ENCODE measurements around the gene PRKG1. TPM values are rescaled to one million over a fixed set of nuclear protein-coding genes. Genes with fewer than 3 reads are reported as not detected.

Gene PRKG1
- total RNA-seq, 1 experiment from 2014 or later: 16.5 TPM

DNA sequence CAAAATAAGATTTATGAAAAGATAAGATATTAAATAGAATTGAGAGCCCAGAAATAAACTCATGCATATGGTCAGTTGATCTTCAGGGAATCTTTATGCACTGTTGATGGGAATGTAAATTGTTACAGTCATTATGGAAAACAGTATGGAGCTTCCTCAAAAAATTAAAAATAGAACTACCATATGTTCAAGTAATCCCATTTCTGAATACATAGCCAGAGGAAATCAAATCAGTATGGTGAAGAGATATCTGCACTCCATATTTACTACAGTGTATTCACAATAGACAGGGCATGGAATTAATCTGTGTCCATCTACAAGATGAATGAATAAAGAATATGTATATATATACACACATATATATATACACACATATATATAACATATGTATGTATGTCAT lies 747.5 kb downstream of the PRKG1 start:
- TF ChIP-seq, protein P1, sequence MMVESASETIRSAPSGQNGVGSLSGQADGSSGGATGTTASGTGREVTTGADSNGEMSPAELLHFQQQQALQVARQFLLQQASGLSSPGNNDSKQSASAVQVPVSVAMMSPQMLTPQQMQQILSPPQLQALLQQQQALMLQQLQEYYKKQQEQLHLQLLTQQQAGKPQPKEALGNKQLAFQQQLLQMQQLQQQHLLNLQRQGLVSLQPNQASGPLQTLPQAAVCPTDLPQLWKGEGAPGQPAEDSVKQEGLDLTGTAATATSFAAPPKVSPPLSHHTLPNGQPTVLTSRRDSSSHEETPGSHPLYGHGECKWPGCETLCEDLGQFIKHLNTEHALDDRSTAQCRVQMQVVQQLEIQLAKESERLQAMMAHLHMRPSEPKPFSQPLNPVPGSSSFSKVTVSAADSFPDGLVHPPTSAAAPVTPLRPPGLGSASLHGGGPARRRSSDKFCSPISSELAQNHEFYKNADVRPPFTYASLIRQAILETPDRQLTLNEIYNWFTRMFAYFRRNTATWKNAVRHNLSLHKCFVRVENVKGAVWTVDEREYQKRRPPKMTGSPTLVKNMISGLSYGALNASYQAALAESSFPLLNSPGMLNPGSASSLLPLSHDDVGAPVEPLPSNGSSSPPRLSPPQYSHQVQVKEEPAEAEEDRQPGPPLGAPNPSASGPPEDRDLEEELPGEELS (CRISPR knock-in tag; IDR thresholded peaks at IDR 0.05): no peak
- TF ChIP-seq GTF2I (CRISPR knock-in tag; conservative IDR thresholded peaks at IDR 0.05) (no peak), JAZF1 (CRISPR knock-in tag; IDR thresholded peaks at IDR 0.05) (no peak), ZNF263 (CRISPR knock-in tag; IDR thresholded peaks at IDR 0.05; ENCODE audit: low read depth) (no peak), ZNF396 (CRISPR knock-in tag; IDR thresholded peaks at IDR 0.05; ENCODE audit: borderline replicate concordance) (no peak)
- TF ChIP-seq, protein P2, sequence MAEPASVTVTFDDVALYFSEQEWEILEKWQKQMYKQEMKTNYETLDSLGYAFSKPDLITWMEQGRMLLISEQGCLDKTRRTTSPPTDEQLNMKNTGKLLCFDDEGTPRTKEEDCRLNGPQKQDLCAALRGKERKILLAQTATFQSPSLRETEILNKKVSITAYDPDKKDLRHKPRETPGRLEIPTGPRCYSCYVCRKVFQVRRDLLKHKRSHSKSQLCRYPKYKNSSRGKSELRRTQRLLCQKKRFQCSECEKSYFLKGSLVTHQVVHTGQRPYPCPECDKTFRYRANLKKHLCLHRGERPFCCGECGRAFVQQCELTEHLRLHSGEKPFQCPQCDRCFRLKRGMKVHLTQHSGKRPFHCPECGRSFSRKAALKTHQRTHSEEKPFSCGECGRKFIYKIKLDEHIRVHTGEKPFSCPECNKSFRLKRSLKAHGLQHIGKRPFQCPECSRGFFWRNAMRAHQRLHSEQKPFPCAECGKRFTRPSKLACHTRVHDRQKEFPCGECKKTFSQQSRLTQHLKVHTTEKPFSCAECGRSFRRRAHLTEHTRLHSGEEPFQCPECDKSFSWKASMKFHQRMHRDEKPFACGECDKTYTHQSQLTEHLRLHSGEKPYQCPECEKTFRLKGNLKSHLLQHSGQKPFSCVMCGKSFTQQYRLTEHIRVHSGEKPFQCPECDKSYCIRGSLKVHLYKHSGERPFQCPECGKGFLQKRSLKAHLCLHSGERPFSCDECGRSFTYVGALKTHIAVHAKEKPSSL (CRISPR knock-in tag; conservative IDR thresholded peaks at IDR 0.05): no peak
- TF ChIP-seq, protein P3, sequence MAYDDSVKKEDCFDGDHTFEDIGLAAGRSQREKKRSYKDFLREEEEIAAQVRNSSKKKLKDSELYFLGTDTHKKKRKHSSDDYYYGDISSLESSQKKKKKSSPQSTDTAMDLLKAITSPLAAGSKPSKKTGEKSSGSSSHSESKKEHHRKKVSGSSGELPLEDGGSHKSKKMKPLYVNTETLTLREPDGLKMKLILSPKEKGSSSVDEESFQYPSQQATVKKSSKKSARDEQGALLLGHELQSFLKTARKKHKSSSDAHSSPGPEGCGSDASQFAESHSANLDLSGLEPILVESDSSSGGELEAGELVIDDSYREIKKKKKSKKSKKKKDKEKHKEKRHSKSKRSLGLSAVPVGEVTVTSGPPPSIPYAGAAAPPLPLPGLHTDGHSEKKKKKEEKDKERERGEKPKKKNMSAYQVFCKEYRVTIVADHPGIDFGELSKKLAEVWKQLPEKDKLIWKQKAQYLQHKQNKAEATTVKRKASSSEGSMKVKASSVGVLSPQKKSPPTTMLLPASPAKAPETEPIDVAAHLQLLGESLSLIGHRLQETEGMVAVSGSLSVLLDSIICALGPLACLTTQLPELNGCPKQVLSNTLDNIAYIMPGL (CRISPR knock-in tag; IDR thresholded peaks at IDR 0.05): no peak
- TF ChIP-seq, protein P4, sequence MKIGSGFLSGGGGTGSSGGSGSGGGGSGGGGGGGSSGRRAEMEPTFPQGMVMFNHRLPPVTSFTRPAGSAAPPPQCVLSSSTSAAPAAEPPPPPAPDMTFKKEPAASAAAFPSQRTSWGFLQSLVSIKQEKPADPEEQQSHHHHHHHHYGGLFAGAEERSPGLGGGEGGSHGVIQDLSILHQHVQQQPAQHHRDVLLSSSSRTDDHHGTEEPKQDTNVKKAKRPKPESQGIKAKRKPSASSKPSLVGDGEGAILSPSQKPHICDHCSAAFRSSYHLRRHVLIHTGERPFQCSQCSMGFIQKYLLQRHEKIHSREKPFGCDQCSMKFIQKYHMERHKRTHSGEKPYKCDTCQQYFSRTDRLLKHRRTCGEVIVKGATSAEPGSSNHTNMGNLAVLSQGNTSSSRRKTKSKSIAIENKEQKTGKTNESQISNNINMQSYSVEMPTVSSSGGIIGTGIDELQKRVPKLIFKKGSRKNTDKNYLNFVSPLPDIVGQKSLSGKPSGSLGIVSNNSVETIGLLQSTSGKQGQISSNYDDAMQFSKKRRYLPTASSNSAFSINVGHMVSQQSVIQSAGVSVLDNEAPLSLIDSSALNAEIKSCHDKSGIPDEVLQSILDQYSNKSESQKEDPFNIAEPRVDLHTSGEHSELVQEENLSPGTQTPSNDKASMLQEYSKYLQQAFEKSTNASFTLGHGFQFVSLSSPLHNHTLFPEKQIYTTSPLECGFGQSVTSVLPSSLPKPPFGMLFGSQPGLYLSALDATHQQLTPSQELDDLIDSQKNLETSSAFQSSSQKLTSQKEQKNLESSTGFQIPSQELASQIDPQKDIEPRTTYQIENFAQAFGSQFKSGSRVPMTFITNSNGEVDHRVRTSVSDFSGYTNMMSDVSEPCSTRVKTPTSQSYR (CRISPR knock-in tag; IDR thresholded peaks at IDR 0.05): no peak
- Mint-ChIP-seq H3K36me3 (0 out of 2 replicates have a peak, but pooled peaks cover 3% of the 10 kb centered on the region), H3K4me3 (no peak overlapping the region), H3K4me1 (no peaks in the 10 kb centered on the region), H3K27me3 (ENCODE audit: low read depth) (no peaks in the 10 kb centered on the region), H3K27ac (no peak overlapping the region), H3K9me3 (peaks cover 6% of the 10 kb centered on the region)
- CTCF ChIA-PET: no interaction called here
- POLR2A ChIA-PET: no interaction called here
- ATAC-seq: no peak
- DNase-seq (ENCODE audit: low spot score): no peak

DNA sequence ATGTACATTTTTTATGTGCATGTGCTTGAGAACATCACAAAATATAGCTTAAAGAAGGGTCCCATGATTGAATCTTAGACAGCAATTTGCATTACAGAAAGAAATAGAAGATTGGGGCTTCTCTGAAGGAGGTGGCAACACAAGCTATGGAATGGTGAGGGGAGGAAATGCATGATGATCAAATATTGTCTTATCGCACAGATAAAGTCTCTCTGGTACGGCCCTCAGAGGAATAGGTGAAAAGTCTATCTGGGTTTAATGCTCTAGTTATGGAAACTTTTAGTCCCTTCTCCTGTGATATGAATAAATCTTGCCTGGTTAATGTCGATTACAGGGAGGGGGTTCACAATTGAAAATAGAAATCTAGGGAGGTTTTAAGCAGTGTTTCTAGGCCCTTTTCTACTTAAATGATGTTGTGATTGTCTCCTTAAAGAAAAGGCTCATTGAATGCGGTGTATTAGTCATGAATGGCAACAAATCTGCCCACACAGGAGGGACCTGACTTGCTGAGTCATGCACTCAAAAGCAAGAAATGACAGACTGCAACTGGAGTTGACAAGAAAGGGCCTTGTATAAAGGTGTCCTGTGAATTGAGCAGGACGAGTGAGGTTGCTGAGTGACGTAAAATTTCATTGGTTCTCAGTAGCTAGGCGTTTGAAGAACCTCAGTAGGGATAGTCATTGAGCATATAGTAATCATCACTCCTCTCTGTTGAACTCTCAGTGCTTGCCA lies 758.5 kb downstream of the PRKG1 start:
- no peak for DNase-seq (ENCODE audit: low spot score)
- peaks cover 35% of the 10 kb centered on the region for H3K9me3 Mint-ChIP-seq
- peaks cover 3% of the 10 kb centered on the region; the same call in 1 of the 2 replicates for H3K27me3 Mint-ChIP-seq (ENCODE audit: low read depth)
- ATAC-seq: no peak; the same call in 1 of the 2 replicates
- CTCF ChIA-PET: interaction anchor here (0.6 kb wide), 1 partner anchor 316 kb away, joined by 5 read pairs; no protein-coding TSS in a partner anchor
- H3K4me1 Mint-ChIP-seq: peaks cover 10% of the 10 kb centered on the region
- H3K4me3 Mint-ChIP-seq: no peak overlapping the region
- H3K36me3 Mint-ChIP-seq: 0 out of 2 replicates have a peak, but pooled peaks cover 2% of the 10 kb centered on the region
- 0 out of 2 replicates have a peak overlapping the region, but pooled peaks have one; percentile 2 for H3K27ac Mint-ChIP-seq
- POLR2A ChIA-PET: no interaction called here
- TF ChIP-seq, protein P5, sequence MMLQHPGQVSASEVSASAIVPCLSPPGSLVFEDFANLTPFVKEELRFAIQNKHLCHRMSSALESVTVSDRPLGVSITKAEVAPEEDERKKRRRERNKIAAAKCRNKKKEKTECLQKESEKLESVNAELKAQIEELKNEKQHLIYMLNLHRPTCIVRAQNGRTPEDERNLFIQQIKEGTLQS (CRISPR knock-in tag; conservative IDR thresholded peaks at IDR 0.05): no peak
- TF ChIP-seq ZNF219 (CRISPR knock-in tag; IDR thresholded peaks at IDR 0.05; ENCODE audit: borderline replicate concordance) (no peak), NR1H2 (CRISPR knock-in tag; IDR thresholded peaks at IDR 0.05) (no peak), ZNF317 (CRISPR knock-in tag; IDR thresholded peaks at IDR 0.05; ENCODE audit: borderline replicate concordance, low read depth) (no peak), SOX15 (CRISPR knock-in tag; IDR thresholded peaks at IDR 0.05) (no peak), ZNF263 (CRISPR knock-in tag; IDR thresholded peaks at IDR 0.05; ENCODE audit: low read depth) (no peak), ZBTB21 (CRISPR knock-in tag; IDR thresholded peaks at IDR 0.05; ENCODE audit: borderline replicate concordance) (no peak), FOXJ3 (CRISPR knock-in tag; IDR thresholded peaks at IDR 0.05; ENCODE audit: borderline replicate concordance) (no peak), ETV6 (CRISPR knock-in tag; IDR thresholded peaks at IDR 0.05) (no peak), MXD4 (CRISPR knock-in tag; IDR thresholded peaks at IDR 0.05; ENCODE audit: borderline replicate concordance) (no peak), ZNF121 (CRISPR knock-in tag; IDR thresholded peaks at IDR 0.05) (no peak)
- TF ChIP-seq, protein P6, sequence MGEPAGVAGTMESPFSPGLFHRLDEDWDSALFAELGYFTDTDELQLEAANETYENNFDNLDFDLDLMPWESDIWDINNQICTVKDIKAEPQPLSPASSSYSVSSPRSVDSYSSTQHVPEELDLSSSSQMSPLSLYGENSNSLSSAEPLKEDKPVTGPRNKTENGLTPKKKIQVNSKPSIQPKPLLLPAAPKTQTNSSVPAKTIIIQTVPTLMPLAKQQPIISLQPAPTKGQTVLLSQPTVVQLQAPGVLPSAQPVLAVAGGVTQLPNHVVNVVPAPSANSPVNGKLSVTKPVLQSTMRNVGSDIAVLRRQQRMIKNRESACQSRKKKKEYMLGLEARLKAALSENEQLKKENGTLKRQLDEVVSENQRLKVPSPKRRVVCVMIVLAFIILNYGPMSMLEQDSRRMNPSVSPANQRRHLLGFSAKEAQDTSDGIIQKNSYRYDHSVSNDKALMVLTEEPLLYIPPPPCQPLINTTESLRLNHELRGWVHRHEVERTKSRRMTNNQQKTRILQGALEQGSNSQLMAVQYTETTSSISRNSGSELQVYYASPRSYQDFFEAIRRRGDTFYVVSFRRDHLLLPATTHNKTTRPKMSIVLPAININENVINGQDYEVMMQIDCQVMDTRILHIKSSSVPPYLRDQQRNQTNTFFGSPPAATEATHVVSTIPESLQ (CRISPR knock-in tag; IDR thresholded peaks at IDR 0.05): no peak
- TF ChIP-seq, protein P7, sequence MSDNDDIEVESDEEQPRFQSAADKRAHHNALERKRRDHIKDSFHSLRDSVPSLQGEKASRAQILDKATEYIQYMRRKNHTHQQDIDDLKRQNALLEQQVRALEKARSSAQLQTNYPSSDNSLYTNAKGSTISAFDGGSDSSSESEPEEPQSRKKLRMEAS (CRISPR knock-in tag; IDR thresholded peaks at IDR 0.05): no peak
- TF ChIP-seq, protein P1 (CRISPR knock-in tag; IDR thresholded peaks at IDR 0.05): no peak

Measured in WTC11 (cell line).